ENCODE measurements around the gene ST6GALNAC2.
"Not testable (repeated sequence)": the region's sequence is repeated elsewhere in the genome, so short reads cannot be mapped to it uniquely, and the experiment has no call there.

ST6GALNAC2 gene

GRCh38 chr17:76614064-76614759, 28.6 kb upstream of the ST6GALNAC2 start:
- H3K4me1 ChIP-seq (ENCODE audit: insufficient read depth, low read length) = peaks cover 13% of the 10 kb centered on the region
- H3K36me3 ChIP-seq (ENCODE audit: insufficient read depth, low read length); H3K9me3 ChIP-seq (ENCODE audit: low read length); H2AFZ ChIP-seq (ENCODE audit: low read depth, low read length); H3K27me3 ChIP-seq (ENCODE audit: insufficient read depth, low read length); H3K4me3 ChIP-seq (ENCODE audit: low read length): not testable (repeated sequence)

GRCh38 chr17:76612977-76613851, 27.6 kb upstream of the ST6GALNAC2 start:
- no peak overlapping the region for H2AFZ ChIP-seq (ENCODE audit: low read depth, low read length)
- peaks cover 13% of the 10 kb centered on the region for H3K4me1 ChIP-seq (ENCODE audit: insufficient read depth, low read length)
- H3K4me3 ChIP-seq (ENCODE audit: low read length) = no peak overlapping the region
- no peaks in the 10 kb centered on the region for H3K27me3 ChIP-seq (ENCODE audit: insufficient read depth, low read length)
- peaks cover 1% of the 10 kb centered on the region for H3K9me3 ChIP-seq (ENCODE audit: low read length)
- no peaks in the 10 kb centered on the region for H3K36me3 ChIP-seq (ENCODE audit: insufficient read depth, low read length)

- H3K27me3 ChIP-seq (ENCODE audit: insufficient read depth, low read length) = no peaks in the 10 kb centered on the region
- H3K36me3 ChIP-seq (ENCODE audit: insufficient read depth, low read length) = no peaks in the 10 kb centered on the region
- H3K9me3 ChIP-seq (ENCODE audit: low read length) = peaks cover 1% of the 10 kb centered on the region
- H3K4me3 ChIP-seq (ENCODE audit: low read length) = no peak overlapping the region
- H3K4me1 ChIP-seq (ENCODE audit: insufficient read depth, low read length) = peaks cover 13% of the 10 kb centered on the region
- no peak overlapping the region for H2AFZ ChIP-seq (ENCODE audit: low read depth, low read length)
Observed at GRCh38 chr17:76612465-76612864, 26.8 kb upstream of the ST6GALNAC2 start.

GRCh38 chr17:76611758-76612157, 26.1 kb upstream of the ST6GALNAC2 start:
- H3K36me3 ChIP-seq (ENCODE audit: insufficient read depth, low read length) = no peaks in the 10 kb centered on the region
- H3K4me1 ChIP-seq (ENCODE audit: insufficient read depth, low read length) = peaks cover 13% of the 10 kb centered on the region
- no peak overlapping the region for H3K4me3 ChIP-seq (ENCODE audit: low read length)
- H3K27me3 ChIP-seq (ENCODE audit: insufficient read depth, low read length) = no peaks in the 10 kb centered on the region
- no peak overlapping the region for H2AFZ ChIP-seq (ENCODE audit: low read depth, low read length)
- H3K9me3 ChIP-seq (ENCODE audit: low read length) = no peaks in the 10 kb centered on the region

- H2AFZ ChIP-seq (ENCODE audit: low read depth, low read length); H3K27me3 ChIP-seq (ENCODE audit: insufficient read depth, low read length); H3K4me3 ChIP-seq (ENCODE audit: low read length); H3K9me3 ChIP-seq (ENCODE audit: low read length); H3K36me3 ChIP-seq (ENCODE audit: insufficient read depth, low read length): not testable (repeated sequence)
- H3K4me1 ChIP-seq (ENCODE audit: insufficient read depth, low read length) = peaks cover 13% of the 10 kb centered on the region
Observed at GRCh38 chr17:76611080-76611749, 25.6 kb upstream of the ST6GALNAC2 start.

GRCh38 chr17:76606685-76607084, 21.0 kb upstream of the ST6GALNAC2 start:
- H3K27me3 ChIP-seq (ENCODE audit: insufficient read depth, low read length); H3K36me3 ChIP-seq (ENCODE audit: insufficient read depth, low read length); H3K4me3 ChIP-seq (ENCODE audit: low read length); H3K9me3 ChIP-seq (ENCODE audit: low read length); H2AFZ ChIP-seq (ENCODE audit: low read depth, low read length): not testable (repeated sequence)
- peaks cover 14% of the 10 kb centered on the region for H3K4me1 ChIP-seq (ENCODE audit: insufficient read depth, low read length)

- Histone ChIP-seq H3K4me3 (ENCODE audit: low read length) (no peak overlapping the region), H2AFZ (ENCODE audit: low read depth, low read length) (no peak overlapping the region), H3K27me3 (ENCODE audit: insufficient read depth, low read length) (no peaks in the 10 kb centered on the region), H3K36me3 (ENCODE audit: insufficient read depth, low read length) (no peaks in the 10 kb centered on the region), H3K4me1 (ENCODE audit: insufficient read depth, low read length) (peaks cover 14% of the 10 kb centered on the region), H3K9me3 (ENCODE audit: low read length) (no peaks in the 10 kb centered on the region)
Observed at GRCh38 chr17:76601065-76601464, 15.4 kb upstream of the ST6GALNAC2 start.

- no peak overlapping the region for H3K4me3 ChIP-seq (ENCODE audit: low read length)
- no peaks in the 10 kb centered on the region for H3K9me3 ChIP-seq (ENCODE audit: low read length)
Observed at GRCh38 chr17:76599694-76600460, 14.2 kb upstream of the ST6GALNAC2 start.

GRCh38 chr17:76598004-76598439, 12.4 kb upstream of the ST6GALNAC2 start:
- Histone ChIP-seq H3K4me3 (ENCODE audit: low read length) (no peak overlapping the region), H3K9me3 (ENCODE audit: low read length) (no peaks in the 10 kb centered on the region), H2AFZ (ENCODE audit: low read depth, low read length) (no peak overlapping the region), H3K27me3 (ENCODE audit: insufficient read depth, low read length) (no peaks in the 10 kb centered on the region), H3K36me3 (ENCODE audit: insufficient read depth, low read length) (no peaks in the 10 kb centered on the region), H3K4me1 (ENCODE audit: insufficient read depth, low read length) (peaks cover 9% of the 10 kb centered on the region)

More at GRCh38 chr17:76599694-76600460, 14.2 kb upstream of the ST6GALNAC2 start:
- no peaks in the 10 kb centered on the region for H3K36me3 ChIP-seq (ENCODE audit: insufficient read depth, low read length)
- no peaks in the 10 kb centered on the region for H3K27me3 ChIP-seq (ENCODE audit: insufficient read depth, low read length)
- H2AFZ ChIP-seq (ENCODE audit: low read depth, low read length) = no peak overlapping the region
- peaks cover 9% of the 10 kb centered on the region for H3K4me1 ChIP-seq (ENCODE audit: insufficient read depth, low read length)

- Histone ChIP-seq H3K36me3 (ENCODE audit: insufficient read depth, low read length) (no peaks in the 10 kb centered on the region), H2AFZ (ENCODE audit: low read depth, low read length) (no peak overlapping the region), H3K4me3 (ENCODE audit: low read length) (no peak overlapping the region), H3K4me1 (ENCODE audit: insufficient read depth, low read length) (peaks cover 9% of the 10 kb centered on the region), H3K27me3 (ENCODE audit: insufficient read depth, low read length) (no peaks in the 10 kb centered on the region), H3K9me3 (ENCODE audit: low read length) (no peaks in the 10 kb centered on the region)
Observed at GRCh38 chr17:76597156-76598003, 11.7 kb upstream of the ST6GALNAC2 start.

- no peaks in the 10 kb centered on the region for H3K9me3 ChIP-seq (ENCODE audit: low read length)
- H3K36me3 ChIP-seq (ENCODE audit: insufficient read depth, low read length) = no peaks in the 10 kb centered on the region
- H3K4me1 ChIP-seq (ENCODE audit: insufficient read depth, low read length) = no peaks in the 10 kb centered on the region
- no peak overlapping the region for H3K4me3 ChIP-seq (ENCODE audit: low read length)
- no peak overlapping the region for H2AFZ ChIP-seq (ENCODE audit: low read depth, low read length)
- no peaks in the 10 kb centered on the region for H3K27me3 ChIP-seq (ENCODE audit: insufficient read depth, low read length)
Observed at GRCh38 chr17:76594690-76595089, 9.0 kb upstream of the ST6GALNAC2 start.

- H3K9me3 ChIP-seq (ENCODE audit: low read length) = no peaks in the 10 kb centered on the region
- no peak overlapping the region for H3K4me3 ChIP-seq (ENCODE audit: low read length)
- H3K36me3 ChIP-seq (ENCODE audit: insufficient read depth, low read length) = no peaks in the 10 kb centered on the region
- H3K4me1 ChIP-seq (ENCODE audit: insufficient read depth, low read length) = no peaks in the 10 kb centered on the region
- no peak overlapping the region for H2AFZ ChIP-seq (ENCODE audit: low read depth, low read length)
- H3K27me3 ChIP-seq (ENCODE audit: insufficient read depth, low read length) = no peaks in the 10 kb centered on the region
Observed at GRCh38 chr17:76593959-76594358, 8.3 kb upstream of the ST6GALNAC2 start.
